ENCODE data around the gene PACSIN2. TPM values are rescaled to one million over a fixed set of nuclear protein-coding genes. Genes with fewer than 3 reads are reported as not detected.

Gene PACSIN2
- polyA plus RNA-seq, 2 of the 4 experiments (the other 2 are of a cell fraction), result 60.3 to 94.0 TPM

- WGBS (ENCODE audit: missing lambda C conversion rate), result 94% methylated on average over 13 of the region's 13 CpGs
- no peak overlapping the region for H3K27ac ChIP-seq
- DNase-seq (ENCODE audit: low read depth in 1 of 2, low spot score in 1 of 2), result no peak
- H3K9me3 ChIP-seq, result no peaks in the 10 kb centered on the region
- no peak overlapping the region for H3K4me2 ChIP-seq
- no peak for FAIRE-seq
- H3K4me3 ChIP-seq, result no peak overlapping the region
- POLR2A ChIA-PET, result no interaction called here
- TF ChIP-seq JUN (IDR thresholded peaks at IDR 0.05) (no peak), ELK1 (IDR thresholded peaks at IDR 0.05; ENCODE audit: low read depth, low read length) (no peak)
- no peak for ATAC-seq
- peaks cover 35% of the 10 kb centered on the region for H3K4me1 ChIP-seq
- CTCF ChIA-PET, result no interaction called here
Observed at GRCh38 chr22:42986115-42986514, 28.8 kb downstream of the PACSIN2 start.

- FAIRE-seq, result no peak
- TF ChIP-seq FOSB (CRISPR knock-in tag; IDR thresholded peaks at IDR 0.05) (no peak), NFE2L2 (conservative IDR thresholded peaks at IDR 0.05; ENCODE audit: low read length) (no peak), KDM1A (IDR thresholded peaks at IDR 0.05; ENCODE audit: low read depth) (no peak), EP300 (IDR thresholded peaks at IDR 0.05) (no peak), TP53 (CRISPR knock-in tag; IDR thresholded peaks at IDR 0.05) (no peak), USF2 (IDR thresholded peaks at IDR 0.05) (no peak), HMGXB4 (CRISPR knock-in tag; IDR thresholded peaks at IDR 0.05; ENCODE audit: borderline replicate concordance) (no peak), RAD21 (conservative IDR thresholded peaks at IDR 0.05 in 1 of 2, IDR thresholded peaks at IDR 0.05 in 1 of 2) (no peak), EHF (CRISPR knock-in tag; IDR thresholded peaks at IDR 0.05) (no peak), POLR2A (IDR thresholded peaks at IDR 0.05; ENCODE audit: low read length) (no peak), SREBF2 (IDR thresholded peaks at IDR 0.05) (no peak), PBX3 (IDR thresholded peaks at IDR 0.05) (no peak), EHMT2 (IDR thresholded peaks at IDR 0.05; ENCODE audit: low read depth) (no peak), MYC (IDR thresholded peaks at IDR 0.05; ENCODE audit: borderline replicate concordance, low read length) (no peak), ESRRA (IDR thresholded peaks at IDR 0.05; ENCODE audit: borderline replicate concordance, low read length) (no peak), FOSL2 (IDR thresholded peaks at IDR 0.05) (no peak), FOSL2 (CRISPR knock-in tag; IDR thresholded peaks at IDR 0.05) (no peak), MAX (IDR thresholded peaks at IDR 0.05) (no peak), BHLHE40 (IDR thresholded peaks at IDR 0.05; ENCODE audit: low read depth, low read length) (no peak), REST (IDR thresholded peaks at IDR 0.05) (no peak)
- 73% methylated on average over 1 of the region's 3 CpGs for WGBS (ENCODE audit: missing lambda C conversion rate)
Observed at GRCh38 chr22:42985531-42985905, 29.4 kb downstream of the PACSIN2 start.

More at GRCh38 chr22:42985531-42985905, 29.4 kb downstream of the PACSIN2 start:
- ATAC-seq (no peak), DNase-seq (ENCODE audit: low read depth in 1 of 2, low spot score in 1 of 2) (no peak)
- no peak overlapping the region for H3K27ac ChIP-seq
- ChIA-PET POLR2A (no interaction called here), CTCF (no interaction called here)
- H3K4me2 ChIP-seq, result no peak overlapping the region
- H3K9me3 ChIP-seq, result no peaks in the 10 kb centered on the region
- H3K4me3 ChIP-seq, result no peak overlapping the region
- peaks cover 29% of the 10 kb centered on the region for H3K4me1 ChIP-seq

Measured in A549 (cell line).